Renal cortex interstitium (tissue), 11 donors: ENCODE results near the gene ITGAL. TPM values are rescaled to one million over a fixed set of nuclear protein-coding genes. Genes with fewer than 3 reads are reported as not detected.

Experiments
- DNase-seq, 11 donors: peaks; one replicate each; pipeline ENCODE4 v3.0.0-alpha.2; 2013; ENCODE audit warnings: low read depth in 9 of 11, low spot score in 4 of 11; ENCODE audit errors: extremely low read depth in 1 of 11
- polyA plus RNA-seq, 3 donors: library from polyadenylated mRNA; unstranded; fragments of 120-200 nt; gene quantifications; one replicate each; pipeline ENCODE4 v1.2.1, GENCODE V29; 2013; ENCODE audit not compliant: insufficient read length in 3 of 3

The ITGAL gene
- polyA plus RNA-seq, 3 donors = 1.9 to 2.9 (median 2.6) TPM

DNA sequence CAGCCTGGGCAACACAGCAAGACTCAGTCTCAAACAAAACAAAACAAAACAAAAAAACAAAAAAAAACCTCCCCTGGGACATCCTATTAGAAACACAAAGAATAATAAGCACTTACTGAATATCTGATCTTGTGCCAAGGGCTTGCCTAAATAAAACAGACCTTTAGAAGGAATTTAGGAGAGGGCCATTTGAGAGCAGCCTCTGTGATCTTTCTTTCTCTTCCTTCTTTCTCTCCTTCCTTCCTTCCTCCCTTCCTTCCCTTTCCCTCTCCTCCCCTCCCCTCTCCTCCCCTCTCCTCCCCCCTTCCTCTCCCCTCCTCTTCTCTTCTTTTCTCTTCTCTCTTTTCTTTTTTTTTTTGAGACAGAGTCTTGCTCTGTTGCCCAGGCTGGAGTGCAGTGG lies 12.3 kb downstream of the ITGAL start:
- DNase-seq = no peak

DNA sequence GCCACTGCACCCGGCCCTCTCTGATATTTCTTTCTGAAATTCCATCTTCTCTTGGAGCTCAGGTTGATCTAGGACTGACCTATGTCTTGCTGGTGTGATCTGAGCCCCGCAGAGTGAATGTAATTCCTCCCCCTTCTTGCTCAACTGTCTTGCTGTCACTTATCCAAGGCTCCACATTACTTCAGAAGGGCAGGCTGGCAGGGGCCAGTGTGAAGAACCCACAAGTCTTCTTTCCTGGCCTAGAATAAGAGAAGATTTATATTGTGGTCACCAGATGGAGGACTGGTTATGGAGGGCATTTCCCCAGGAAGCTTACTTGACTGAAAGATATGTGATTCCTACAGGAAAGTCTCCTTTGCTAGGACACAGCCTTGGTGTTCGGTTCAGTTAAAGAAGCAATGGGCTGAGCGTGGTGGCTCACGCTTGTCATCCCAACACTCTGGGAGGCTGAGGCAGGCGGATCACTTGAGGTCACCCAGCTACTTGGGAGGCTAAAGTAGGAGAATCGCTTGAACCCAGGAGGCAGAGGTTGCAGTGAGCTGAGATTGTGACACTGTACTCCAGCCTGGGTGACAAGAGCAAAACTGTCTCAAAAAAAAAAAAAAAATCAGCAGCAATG lies 13.4 kb downstream of the ITGAL start:
- no peak for DNase-seq

DNA sequence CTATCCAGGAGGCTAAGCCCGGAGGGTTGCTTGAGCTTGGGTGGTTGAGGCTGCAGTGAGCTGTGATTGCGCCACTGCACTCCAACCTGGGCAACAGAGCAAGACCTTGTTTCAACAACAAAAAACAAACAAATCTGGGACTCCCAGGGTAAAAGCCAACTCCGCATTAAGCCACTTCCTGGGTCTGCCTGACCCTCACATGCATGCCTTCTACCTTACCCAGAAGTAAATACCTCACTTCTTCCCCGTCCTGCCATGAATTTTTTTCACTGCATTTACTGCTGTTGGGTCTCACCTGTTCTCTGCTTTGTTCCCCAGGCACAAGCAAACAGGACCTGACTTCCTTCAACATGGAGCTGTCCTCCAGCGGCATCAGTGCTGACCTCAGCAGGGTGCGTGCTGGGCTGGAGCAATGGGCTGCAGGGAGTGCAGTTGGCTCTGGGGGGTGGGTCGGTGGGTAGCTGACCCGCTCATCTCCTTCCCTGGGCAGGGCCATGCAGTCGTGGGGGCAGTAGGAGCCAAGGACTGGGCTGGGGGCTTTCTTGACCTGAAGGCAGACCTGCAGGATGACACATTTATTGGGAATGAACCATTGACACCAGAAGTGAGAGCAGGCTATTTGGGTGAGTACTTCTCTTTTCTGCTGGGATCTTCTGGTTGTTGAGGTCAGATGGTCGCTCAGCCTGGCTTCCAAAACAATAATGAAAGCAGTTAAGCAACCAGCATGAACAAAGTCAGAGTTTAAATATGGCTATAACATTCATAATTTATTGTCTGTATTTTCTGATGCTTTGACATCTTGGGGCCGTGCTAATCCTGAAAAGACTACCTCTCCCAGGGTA lies 16.4 kb downstream of the ITGAL start:
- DNase-seq = no peak

DNA sequence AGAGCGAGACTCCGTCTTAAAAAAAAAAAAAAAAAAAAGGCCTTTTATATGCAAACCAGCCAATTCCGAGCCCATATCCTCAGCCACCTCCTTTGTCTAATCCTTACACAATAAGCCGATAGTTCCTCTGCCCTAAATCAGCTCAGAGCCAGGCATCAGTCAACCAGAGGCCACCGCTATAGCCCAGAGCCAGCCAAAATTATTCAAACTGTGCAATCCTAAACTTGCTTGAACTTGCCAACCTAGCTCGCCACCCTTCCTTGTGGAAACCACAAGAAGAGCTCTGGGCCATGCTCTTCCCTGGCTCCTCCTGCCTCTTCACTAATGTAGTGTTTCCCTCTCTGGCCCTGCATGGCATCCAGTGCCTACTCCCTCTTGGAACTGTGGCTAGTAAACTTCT lies 17.7 kb downstream of the ITGAL start:
- DNase-seq = no peak

DNA sequence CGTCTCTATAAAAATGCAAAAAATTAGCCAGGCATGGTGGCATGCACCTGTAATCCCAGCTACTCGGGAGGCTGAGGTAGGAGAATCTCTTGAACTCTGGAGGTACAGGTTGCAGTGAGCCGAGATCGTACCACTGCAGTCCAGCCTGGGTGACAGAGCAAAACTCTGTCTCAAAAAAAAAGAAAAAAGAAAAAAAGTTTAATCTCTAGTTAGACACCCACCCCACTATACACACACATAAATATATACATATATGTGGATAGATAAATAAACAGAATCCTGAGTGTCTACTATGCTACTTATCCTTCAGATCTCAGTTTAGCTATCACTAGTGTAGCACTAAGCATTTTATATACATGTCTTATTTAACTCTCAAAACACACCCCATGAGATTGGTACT lies 18.7 kb downstream of the ITGAL start:
- DNase-seq = no peak

DNA sequence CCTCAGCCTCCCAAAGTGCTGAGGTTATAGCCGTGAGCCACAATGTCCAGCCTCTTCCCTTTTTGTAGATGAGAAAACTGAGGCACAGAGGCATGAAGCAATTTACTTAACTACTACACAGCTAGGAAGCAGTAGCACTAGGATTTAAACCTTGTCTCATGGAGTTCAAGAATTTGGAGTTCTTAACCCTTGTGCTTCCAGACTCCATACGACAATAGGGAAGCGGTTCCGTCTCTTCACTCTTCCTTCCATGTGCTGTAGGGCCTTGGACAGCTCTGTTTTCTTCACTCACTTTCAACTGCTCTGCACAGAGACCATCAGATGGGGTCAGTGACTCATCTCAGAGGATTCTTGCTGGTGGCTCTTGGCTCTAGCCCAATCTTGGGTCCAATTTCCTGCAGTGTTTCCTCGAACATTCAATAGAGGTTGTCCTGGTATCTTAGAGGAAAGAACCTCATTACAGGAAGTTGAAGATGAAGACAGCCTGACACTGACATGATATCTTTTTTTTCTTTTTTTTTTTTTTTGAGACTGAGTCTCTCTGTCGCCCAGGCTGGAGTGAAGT lies 19.3 kb downstream of the ITGAL start:
- peak in 5 of 11 donors; percentile 8 to 28 (median 18) for DNase-seq

DNA sequence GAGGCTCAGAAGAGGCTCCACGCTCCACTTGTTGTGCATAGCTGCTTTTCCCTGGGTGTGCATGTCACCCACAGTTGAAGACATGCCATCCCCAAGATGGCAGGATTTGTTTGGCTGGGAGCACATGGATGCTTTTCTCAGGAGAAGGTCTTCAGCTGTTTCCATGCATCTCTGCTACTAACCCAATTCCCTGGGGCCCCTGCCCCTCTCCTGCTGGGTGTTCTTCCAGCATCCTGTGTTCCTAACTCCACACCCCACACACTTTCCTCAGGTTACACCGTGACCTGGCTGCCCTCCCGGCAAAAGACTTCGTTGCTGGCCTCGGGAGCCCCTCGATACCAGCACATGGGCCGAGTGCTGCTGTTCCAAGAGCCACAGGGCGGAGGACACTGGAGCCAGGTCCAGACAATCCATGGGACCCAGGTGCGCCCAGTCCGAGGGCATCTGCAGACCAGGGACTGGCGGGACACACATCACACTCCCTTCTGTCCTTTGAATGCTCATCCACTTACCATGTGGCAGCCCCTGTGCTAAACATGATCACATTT lies 21.5 kb downstream of the ITGAL start:
- no peak for DNase-seq

DNA sequence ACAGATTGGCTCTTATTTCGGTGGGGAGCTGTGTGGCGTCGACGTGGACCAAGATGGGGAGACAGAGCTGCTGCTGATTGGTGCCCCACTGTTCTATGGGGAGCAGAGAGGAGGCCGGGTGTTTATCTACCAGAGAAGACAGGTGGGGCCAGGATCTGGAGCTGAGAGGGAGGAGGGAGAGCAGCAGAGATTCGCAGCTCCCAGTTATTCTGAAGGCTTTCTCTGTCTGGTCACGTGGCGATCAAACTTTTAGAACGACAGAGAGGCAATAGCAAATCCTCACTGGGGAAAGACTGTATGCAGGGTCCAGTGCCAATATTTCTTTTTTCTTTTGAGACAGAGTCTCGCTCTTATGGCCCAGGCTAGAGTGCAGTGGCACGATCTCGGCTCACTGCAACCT lies 22.2 kb downstream of the ITGAL start:
- no peak for DNase-seq

DNA sequence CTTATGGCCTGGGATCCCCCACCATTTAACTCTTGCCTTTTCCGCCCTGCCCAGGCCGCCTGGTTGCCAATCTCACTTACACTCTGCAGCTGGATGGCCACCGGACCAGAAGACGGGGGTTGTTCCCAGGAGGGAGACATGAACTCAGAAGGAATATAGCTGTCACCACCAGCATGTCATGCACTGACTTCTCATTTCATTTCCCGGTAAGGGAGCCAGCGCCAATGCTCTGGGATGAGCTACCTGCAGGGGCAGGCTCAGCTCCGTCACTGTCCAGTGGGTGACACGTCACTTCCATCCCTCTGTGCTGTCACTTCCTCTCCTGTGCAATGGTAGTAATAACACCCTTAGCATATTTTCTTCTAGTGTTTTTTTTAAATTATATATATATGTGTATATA lies 26.7 kb downstream of the ITGAL start:
- no peak for DNase-seq

DNA sequence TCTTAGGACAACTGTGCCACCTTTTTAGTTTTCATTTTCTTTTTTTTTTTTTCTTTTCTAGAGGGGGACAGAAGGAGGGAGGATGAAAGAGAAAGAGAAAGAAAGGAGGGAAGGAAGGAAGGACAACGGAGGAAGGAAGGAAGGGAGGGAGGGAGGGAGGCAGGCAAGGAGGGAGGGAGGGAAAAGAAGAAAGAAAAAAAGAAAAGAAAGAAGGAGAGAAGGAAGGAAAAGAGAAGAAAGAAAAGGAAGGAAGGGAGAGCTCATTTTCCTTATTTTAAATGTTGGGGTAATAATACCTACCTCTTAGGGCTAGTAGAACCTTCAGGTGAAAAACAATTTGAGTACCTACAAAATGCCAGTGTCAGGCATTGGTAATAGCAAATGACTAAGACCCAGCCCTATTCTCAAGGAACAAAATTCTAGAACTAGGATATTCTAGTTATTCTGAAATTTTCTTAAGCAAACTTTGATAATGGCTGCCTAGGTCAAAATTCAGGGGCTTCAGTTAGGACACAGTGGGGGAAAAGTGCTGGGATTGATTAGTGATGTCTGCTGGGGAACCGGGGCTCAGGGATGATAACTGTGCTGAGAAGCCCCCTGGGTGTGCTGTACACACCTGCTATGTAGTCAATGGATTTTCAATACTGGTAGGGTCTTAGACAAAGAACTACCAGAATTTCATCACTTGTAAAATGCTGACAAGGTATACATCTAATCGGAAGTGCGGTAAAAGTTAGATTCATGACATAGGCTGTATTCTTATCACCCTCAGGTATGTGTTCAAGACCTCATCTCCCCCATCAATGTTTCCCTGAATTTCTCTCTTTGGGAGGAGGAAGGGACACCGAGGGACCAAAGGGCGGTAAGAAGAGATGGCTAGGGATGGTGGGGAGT lies 31.1 kb downstream of the ITGAL start:
- no peak for DNase-seq

DNA sequence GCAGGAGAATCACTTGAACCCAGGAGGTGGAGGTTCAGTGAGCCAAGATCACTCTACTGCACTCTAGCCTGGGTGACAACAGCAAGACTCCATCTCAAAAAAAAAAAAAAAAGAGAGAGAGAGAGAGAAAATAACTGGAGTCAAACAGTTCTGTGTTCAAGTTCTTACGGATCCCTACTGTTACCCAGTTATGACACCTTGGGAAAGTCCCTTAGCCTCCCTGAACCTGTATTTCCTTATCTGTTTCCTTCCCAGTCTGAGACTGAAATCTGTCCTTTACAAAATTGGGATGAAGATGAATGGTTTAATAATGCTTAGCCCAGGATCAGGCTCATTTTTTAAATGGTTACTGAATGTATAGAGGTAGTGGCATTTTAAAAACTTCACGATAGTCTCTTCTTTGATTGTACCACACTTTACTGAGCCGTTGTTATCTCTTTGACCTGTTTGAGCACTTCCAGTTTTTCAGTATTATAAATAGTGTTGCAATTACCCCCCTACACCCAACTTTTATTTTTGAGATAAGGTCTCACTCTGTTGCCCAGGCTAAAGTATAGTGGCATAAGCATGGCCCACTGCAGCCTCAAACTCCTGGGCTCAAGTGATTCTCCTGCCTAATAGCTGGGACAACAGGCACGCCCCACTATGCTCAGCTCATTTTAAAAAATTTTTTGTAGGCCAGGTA lies 36.7 kb downstream of the ITGAL start:
- DNase-seq = no peak

DNA sequence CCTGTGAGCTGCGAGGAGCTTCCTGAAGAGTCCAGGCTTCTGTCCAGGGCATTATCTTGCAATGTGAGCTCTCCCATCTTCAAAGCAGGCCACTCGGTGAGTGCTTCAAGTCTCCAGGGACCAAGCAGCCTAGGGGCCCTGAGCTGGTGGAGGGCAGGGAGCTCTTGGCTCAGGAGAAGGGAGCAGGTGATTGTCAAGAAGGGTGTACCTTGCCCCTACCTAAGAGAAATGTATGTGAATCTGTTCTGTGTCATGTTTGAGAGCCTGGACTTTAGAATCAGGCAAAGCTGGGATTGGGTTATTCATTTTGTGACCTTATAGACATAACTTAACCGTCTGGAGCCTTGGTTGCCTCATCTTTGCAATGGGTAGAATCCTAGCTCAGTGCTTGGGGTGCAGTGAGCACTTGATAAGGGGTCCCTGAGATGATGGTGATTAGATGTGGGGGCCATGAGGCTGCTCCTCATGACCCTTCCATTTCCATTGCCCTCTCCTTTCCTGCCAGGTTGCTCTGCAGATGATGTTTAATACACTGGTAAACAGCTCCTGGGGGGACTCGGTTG lies 37.9 kb downstream of the ITGAL start:
- no peak for DNase-seq

DNA sequence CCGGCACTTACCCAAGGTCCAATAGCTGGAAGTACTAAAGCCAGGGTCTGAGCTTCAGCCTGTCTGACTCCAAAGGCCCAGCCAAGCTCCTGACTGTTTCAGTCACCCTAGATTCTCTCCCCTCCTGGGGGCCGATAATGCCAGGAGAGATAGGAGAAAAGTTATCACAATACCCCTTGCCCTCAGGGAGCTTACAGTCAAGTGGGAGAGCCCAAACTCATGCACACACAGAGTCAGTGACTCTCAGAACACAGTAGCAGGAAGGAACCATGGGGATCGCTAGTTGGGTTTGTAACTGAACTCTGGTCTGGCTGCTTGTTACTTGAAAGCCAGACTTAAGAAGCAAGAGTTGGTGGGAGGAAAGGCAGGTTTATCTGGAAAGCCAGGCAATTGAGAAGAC lies 39.0 kb downstream of the ITGAL start:
- no peak for DNase-seq

DNA sequence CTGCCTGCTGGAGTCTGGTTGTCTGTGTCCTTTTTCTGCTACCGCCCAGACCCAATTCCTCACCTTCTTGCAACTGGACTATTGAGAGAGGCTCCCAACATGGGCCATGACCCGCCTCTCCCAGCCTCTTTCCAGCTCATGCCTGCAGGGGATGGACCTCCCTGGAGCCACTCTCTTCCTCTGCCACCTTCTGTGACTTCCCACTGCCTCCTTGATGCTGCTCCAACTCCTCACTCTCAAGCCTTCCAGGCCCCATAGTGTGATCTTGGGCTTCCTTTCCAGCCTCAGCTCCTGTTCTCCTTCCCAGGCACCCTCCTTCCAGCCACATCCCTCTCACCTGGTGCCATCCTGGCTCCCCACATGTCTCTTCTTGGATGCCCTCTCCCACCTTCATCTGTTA lies 42.7 kb downstream of the ITGAL start:
- no peak for DNase-seq

DNA sequence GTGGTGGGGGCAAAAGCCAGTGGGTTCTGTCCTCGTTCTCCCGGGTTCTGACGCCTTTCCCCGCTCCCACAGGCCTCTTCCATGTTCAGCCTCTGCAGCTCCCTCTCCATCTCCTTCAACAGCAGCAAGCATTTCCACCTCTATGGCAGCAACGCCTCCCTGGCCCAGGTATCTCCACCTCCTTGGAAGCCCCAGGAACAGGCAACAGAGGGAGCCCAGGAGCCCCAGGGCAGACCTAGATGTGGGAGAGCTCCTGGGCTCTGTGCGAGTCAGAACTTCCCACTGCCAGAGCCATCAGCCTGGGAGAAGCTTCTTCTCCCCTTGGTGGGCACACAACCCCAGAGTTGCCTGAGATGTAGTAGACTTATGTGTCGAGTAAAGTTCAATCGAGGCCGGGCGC lies 46.0 kb downstream of the ITGAL start:
- DNase-seq = no peak

DNA sequence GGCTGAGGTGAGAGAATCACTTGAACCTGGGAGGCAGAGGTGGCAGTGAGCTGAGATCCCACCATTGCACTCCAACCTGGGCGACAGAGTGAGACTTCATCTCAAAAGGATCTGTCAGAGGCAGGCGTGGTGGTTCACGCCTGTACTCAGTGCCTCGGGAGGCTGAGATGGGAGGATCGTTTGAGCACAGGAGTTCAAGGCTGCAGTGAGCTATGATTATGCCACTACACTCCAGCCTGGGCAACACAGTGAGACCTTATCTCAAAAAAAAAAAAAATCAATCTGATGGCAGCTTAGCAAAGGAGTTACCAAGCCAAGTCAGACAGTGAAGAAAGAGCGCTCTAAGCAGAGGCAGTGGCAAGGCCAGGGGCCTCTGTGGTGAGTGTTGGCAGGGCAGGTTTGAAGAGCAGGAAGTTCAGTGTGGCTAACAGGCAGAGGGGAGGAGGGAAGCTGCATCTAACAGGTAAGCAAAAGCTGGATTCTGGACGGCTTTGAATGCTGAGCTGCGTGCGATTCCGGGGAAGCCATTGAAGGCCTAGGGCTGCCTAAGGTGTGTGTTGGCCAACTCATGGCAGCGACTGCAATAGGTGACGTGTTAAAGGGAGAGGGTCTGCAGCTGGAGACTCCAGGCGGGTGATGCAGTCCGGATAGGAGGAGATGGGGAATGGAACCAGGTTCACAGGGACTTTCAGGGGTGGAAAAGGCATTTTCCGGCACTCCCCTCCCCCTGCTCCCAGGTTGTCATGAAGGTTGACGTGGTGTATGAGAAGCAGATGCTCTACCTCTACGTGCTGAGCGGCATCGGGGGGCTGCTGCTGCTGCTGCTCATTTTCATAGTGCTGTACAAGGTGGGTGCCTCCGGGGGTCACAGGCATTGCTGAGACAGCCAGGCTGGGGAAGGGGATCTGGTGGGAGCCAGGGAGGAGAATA lies 46.8 kb downstream of the ITGAL start:
- DNase-seq = no peak

DNA sequence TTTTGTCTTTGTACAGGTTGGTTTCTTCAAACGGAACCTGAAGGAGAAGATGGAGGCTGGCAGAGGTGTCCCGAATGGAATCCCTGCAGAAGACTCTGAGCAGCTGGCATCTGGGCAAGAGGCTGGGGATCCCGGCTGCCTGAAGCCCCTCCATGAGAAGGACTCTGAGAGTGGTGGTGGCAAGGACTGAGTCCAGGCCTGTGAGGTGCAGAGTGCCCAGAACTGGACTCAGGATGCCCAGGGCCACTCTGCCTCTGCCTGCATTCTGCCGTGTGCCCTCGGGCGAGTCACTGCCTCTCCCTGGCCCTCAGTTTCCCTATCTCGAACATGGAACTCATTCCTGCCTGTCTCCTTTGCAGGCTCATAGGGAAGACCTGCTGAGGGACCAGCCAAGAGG lies 48.9 kb downstream of the ITGAL start:
- DNase-seq = no peak
